Measurements from ENCODE around the gene PRKD2.

The PRKD2 gene

DNA sequence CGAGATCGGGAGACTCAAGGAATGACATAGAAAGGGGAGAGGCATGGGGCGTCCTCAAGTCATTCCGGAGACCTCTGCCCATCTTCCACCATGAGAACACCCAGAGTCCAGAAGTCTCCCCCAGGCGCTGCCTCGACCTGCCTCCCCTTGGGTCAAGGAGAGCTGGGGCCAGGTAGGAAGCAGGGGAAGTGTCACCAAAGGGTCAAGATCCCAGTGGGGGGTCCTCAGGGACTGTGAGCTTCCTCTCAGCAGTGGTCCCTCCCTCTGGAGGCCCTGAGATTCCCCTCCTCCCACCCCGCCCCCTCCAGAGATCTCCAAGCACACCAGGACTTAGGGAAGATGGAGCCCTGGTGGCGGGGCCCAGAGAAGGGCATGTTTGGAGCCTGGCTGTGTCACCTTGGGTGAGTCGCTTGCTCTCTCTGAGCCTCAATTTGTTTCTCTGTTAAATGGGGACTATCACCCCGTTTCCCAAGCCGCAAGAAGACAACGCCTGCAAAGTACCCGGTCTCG, 56.9 kb downstream of the PRKD2 start:
- no peak for DNase-seq

DNA sequence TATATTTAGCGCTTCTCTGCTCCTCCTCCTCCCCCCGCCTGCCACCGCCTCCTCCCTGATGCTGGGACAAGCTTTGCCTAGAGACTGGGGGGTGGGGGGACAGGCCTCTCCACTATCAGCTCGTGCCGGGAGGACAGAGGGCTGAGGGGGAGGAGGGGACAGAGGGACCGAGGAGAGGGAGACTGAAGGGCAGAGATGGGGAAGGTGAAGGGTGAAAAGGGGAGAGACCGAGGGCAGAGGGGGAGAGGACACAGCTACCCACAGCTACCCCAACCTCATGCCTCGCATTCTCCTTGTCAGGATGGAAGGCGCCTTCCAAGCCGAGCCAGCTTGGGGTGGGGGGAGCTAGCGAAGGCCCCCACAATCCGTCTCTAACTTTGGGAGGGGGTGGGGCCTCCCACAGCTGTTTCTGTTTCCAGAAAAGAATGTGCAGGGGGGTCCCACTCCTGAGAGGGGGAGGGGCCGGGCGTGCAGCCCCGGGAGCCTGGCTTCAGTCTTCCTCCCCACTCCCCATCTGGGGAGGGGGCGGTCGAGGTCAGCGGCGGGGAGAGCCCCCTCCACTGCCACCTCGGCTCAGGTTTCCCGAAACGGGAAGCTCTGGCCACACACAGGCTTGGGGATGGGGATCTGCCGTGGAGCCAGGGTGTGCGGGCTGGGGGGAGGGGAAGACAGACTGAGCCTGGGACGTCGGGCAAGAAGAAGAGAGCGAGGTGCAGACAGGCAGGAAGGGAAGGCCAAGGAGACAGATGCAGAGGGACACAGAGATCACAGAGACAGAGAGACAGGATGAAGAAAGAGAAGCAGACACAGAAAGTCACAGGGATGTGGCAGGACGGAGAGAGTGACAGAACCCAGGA, 57.5 kb downstream of the PRKD2 start:
- DNase-seq, result no peak

DNA sequence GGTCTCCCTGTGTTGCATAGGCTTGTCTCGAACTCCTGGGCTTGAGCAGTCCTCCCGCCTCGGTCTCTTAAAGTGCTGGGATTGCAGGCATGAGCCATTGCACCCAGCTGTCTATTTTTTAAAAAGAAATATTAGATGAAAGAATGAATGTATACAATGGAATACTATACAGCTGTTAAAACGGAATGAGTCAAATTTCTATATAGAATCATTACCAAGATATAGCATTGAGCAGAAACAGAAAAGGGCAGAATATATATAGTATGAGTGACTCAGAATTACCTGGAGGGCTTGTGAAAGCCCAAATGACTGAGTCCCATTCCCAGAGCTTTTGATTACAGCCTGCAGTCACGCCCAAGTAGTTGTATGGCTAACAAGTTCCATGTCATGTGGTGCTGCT, 60.4 kb downstream of the PRKD2 start:
- no peak for DNase-seq

DNA sequence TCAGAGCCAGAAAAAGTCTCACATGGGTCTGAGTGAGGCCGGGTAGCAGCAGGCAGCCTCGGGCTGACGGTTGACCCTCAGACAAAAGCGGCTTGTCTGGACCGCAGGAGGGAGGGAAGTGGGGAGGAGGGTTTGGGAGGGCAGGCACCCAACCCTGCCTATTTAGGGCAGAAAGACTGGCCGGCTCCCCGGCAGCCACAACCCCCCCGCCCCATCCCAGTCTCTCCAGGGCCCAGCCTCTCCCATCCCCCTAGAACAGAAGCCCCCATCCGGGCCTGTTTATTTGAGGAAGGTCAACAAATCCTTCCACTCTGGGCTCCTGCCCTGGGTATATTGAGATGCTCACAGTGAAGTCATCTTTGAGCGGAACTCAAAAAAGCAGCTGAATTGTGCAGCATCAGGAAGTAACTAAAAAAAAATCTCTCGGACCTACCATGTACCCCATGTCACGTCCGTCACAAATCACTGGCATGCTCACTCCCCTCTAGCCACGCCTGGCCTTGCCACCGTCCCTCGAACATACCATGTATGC, 62.2 kb downstream of the PRKD2 start:
- no peak for DNase-seq

DNA sequence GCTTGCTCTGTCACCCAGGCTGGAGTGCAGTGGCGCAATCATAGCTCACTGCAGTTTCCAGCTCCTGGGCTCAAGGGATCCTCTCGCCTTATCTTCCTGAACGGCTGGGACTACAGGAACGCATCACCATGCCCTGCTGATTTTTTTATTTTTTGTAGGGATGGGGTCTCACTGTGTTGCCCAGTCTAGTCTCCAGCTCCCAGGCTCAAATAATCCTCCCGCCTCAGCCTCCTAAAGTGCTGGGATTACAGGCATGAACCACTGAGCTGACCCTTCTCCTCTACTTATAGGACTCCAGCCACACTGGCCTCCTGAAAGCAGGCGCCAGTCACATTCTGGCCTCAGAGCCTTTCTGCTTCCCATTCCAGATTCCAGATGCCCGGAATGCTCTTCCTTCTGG, 66.5 kb downstream of the PRKD2 start:
- no peak for DNase-seq

DNA sequence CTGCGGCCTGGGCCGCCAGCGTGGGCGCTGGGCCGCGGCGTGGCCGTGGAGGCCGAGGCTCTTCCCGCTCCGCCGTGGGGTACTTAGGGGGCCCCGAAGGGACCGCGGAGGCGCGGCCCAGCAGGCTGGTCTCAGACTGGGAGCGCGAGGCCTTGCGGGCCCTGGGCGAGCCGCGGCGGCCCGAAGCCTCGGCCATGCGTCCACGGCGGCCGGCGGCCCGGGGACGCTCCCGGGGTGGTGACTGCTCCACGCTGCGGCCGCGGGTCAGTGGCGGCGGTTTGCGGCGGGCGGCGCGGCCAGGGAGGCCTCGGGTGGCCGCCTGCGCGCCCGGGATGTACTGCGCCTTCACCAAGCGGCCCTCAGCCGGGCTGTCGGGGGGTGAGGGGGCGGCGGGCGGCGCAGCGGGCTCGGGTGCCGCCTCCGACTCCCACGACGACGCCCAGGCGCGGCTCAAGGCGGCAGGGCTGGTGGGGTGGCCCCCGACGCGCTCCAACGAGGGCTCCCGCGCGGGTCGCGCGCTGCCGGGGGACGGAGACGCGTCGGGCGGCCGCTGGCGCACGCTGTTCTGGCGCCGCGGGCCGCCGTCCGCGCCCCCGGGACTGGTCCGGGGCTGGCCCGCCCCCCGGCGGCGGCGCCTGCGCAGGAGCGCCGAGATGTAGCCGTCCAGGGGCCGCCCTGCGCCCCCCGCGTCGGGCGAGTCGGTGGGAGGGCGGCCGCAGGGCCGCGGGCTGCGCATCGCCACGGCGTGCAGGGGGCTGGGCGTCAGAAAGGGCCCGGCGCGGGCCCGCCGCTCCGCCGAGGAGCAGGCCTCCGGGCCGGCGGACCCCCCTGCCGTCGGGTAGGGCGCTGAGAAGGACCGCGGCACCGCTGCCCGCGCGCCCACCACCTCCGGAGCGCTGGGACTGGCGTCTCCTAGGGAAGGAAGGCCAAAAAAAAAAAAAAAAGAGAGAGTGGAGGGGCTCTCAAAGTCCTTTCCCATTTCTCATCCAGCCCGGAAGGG, 67.7 kb downstream of the PRKD2 start:
- no peak for DNase-seq

DNA sequence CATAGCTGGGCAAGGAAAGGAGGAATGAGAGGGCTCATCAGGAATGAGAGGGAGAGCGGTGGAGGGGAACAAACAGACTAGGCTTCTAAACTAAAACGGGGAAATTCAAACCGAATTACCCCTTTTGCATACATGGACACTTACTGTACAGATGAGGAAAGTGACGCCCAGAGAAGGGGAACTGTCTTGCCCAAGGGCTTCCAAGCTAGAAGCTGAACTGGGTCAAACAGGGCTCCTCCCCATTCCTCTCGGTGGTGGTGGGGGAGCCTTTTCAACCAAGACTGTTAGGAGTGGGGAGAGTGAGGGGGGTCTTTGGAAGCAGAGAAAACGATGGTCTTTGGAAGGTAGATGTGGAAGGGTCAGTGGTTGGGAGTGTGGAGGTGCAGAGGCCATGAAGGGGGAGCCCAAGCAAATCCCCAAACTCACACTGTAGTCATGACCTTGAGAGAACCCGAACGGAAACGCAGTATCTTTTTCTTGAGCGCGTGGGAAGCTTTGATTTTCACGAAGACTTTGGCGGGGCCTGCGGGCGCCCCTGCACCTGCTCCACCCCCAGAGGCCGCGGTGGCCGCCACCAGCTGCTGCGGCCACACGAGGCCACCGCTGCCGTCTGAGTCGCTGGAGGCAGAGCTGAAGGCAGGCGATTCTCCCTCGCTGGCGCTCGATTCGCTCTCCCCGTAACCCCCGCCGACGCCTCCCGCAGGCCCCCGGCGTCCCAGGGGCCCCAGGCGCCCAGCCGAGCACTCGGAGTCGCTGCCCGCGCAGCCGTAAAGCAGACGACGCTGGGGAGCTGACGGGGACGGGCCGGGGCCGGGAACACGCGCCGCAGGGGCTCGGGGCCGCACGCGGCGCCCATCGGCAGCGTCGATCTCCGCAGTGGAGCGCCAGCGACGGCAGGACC, 68.6 kb downstream of the PRKD2 start:
- no peak for DNase-seq

DNA sequence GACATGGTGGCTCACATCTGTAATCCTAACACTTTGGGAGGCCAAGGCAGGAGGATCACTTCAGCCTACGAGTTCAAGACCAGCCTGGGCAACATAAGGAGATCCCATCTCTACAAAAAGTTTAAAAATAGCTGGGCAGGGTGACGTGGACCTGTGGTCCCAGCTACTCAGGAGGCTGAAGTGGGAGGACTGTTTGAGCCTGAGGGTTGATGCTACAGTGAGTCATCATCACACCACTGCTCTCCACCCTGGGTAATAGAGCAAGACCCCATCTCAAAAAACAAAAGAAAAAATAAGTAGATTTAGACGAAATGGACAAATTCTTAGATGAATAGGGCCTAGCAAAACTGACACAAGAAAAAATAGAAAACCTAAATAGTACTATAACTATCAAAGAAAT, 70.5 kb downstream of the PRKD2 start:
- DNase-seq, result no peak

DNA sequence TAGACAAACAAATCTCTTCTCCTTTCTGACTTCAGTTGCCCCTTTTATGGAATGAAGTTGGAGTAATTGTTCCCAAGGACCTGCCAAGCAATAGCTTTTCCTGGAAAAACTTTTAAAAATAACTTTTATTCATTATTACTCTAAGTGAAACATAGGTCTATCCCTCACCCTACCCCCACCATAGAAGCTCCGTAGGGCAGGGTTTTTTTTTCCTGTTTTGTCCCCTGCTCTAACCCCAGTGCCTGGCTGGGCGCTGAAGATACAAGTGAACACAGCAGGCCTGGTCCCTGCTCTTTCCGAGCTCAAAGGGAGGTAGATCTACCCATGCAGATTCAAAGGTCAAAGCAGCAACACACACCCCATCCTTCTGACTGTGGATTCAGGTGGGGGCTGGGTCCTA, 72.2 kb downstream of the PRKD2 start:
- no peak for DNase-seq

DNA sequence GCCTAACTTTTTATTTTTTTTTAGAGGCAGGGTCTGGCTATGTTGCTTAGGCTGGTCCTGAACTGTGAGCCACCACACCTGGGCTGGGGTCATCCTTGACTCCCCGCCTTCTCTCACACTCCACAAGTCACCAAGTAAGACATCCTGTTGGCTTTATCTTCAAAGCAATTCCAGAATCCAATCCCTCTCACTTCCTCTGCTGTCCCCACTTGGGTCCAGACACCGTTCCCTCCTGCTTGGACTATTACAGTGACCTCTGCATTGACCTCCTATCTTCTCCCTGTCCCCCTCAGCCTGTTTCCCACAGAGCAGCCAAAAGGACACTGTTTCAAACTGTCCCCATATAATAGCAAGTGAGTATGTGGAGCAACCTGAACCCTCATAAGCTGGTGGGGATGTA, 76.3 kb downstream of the PRKD2 start:
- DNase-seq, result no peak

DNA sequence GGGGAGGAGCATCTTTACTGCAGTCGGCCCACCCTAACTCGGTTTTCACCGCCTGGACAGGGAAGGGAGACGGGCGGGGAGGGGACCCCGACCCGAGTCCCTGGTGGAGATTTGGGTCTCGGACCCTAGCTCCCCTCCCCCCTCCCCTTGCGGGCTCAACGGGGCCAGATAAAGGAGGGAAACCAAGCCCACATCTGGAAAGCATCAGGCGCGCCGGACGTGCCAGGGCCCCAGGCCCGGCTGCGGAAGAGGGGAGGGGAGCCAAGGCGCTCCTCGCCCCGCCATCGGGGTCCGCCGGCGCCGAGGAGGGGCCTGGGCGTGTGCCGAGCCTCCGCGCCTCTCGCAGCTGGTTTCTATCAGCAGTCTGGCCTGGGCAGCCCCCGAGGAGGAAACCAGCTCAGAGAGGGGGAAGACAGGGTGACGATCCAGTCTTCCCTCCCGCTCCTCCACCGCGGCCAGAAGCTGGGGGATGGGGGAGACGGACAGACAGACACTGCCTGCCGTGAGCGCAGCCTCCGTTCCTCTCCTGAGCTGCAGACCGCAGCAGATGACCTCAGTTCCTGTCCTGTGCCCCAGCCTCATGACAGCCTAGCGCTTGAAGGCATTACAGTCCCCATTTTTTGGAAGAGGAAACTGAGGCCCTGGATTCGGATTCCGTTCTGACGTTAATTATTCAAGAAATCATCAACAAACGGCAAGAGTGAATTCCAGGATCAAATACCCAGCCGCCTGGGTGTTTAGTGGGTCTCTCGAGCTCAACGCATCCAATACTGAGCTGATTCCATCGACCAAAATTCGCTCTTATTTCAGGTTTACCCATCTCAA, 77.3 kb downstream of the PRKD2 start:
- DNase-seq, result no peak

DNA sequence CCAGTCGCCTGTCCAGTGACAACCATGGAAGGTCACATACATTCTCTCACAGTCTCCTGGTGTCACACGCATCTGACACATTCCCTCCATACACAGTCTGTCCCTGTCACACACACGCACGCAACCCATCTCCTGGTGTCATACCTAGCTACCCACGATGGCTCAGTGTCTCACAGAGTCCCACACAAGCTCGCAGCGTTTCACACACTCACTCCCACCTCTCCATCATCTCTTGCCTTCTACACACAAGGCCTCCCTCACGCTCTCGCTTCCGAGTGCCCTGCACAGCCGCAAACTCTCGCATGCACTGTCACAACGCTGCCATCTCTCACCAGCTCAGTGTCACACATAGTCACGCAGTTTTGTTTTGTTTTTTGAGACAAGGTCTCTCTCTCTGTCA, 79.7 kb downstream of the PRKD2 start:
- no peak for DNase-seq

DNA sequence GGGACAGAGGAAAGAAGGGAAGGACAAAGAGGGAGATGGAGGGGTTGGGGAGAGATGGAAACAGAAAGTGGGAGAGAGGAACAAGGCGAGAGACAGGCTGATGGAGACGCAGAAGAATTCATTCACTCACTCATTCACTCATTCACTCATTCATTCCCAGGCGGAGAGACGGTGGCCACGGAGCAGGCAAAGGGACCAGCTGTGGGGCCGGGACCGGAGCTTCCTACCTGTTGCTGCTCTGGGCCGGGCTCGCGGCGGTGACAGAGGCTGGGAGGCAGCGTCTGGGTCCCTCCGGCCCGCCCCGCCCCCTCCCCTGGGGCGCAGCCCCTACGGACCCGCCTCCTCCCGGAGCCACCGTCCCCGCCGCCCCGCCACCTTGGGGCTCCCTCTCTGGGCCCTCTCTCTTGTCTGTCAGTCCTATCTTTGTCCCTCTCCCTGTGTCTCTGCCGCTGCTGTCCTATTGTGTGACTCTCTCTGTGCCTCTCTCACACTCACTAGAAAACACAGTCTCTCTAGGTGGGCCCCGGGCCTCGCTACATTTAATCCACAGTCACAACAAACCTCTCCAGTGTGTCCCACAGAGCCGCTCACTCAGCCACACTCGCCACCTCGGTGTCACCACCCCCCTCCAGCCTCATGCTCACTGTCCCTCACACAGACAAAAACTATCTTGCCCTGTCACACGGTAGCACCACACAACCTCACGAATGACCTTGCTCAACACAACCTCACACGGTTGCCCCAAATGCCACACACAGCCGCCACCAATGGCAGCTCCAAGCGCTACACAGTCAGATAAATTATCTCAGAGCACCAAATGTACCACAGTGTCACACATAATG, 80.8 kb downstream of the PRKD2 start, which contains the start of gene GNG8:
Gene GNG8 (minus strand): TSS at position 283 of the 842 bp plus-strand sequence. CDS start 1,520 bp downstream, outside the sequence.
- DNase-seq, result no peak

DNA sequence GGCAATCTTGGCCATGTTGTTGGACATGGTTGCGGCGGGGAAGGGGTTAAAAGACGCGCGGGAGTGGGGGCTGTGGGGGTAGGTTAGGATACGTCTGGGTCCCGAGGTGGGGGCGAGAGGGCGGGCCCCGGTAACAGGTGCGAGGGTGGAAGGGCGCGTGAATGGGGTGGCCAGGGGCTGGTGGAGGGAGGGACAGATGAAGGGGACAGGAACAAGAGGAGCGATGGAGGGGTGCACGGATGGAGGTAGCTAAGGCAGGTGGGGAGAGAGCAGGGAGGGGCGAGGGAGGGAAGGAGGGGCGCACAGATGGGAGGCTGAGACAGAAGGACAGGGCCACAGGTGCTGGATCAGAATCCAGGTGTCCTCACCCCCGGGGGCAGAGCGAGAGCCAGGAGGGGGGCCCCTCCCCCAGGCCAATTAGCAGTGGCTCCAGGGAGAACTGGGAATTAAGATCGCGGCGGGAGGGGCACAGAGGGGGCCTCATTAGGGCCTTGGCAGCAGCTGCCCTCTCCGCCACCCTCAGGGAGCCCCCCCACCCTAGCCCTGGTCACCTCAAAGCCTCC, 82.2 kb downstream of the PRKD2 start:
- DNase-seq, result peak; percentile 21

DNA sequence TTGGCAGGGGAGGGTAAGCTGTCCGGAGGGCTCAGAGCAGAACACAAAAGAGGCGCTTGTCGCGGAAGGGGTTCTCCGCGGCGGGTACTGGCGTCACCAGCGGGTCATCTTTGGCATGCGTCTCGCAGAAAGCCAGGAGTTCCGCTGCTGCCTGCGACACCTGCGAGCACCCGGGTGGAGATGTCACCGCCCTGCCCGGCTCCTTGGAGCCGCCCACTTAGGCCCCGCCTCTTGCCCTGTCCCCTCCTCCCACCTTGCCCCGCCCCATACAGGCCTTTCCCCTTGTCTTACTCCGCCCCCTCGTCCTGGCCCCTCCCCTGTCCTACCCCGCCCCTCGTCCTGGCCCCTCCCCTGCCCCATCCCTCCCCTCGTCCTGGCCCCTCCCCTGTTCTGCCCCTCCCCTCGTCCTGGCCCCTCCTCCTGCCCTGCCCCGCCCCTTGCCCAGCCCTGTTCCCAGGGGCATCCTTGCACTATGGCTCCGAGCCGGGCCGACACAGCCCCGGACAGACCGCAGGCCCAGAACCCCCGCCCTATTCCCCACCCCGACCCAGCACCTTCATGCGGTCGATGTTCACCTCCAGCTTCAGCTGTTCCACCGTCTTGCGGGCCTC, 82.8 kb downstream of the PRKD2 start:
- peak; percentile 85 for DNase-seq

DNA sequence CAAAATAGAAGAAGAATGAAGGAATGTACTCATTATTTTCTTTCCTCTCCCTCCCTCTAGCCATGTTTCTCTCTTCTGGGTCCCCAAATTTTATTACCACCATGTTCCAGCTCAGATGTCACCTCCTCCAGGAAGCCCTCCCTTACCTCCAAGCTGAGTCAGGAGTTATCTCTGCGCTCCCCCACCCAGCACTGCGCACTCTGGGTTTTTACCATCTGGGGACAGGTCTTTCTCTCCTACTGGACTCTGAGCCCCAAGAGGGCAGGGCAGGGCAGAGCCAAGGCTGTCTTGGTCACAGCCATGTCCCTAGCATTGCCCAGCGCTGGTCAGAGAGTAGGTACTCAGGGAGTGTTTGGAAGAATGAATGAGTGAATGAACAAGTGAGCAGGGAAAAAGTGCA, 83.8 kb downstream of the PRKD2 start:
- DNase-seq, result no peak

DNA sequence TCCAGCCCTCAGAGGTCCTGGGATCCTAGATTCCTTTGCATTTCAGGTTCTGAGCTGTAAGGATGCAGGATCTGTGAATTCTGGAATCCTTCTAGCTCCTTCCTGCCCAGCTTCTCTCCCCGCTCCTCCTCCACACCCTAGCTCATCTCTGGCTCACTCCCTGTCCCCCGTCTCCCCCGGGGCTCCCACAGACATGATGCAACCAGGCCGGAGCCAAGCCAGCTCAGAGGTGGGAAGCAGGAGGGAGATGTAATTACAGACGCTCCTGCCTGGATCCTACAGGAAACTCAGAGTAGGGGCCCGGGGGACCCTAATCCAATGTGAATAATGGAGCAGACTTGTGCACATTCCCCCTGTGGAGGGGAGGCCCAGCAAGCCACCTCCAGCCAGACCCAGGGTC, 85.4 kb downstream of the PRKD2 start:
- no peak for DNase-seq

DNA sequence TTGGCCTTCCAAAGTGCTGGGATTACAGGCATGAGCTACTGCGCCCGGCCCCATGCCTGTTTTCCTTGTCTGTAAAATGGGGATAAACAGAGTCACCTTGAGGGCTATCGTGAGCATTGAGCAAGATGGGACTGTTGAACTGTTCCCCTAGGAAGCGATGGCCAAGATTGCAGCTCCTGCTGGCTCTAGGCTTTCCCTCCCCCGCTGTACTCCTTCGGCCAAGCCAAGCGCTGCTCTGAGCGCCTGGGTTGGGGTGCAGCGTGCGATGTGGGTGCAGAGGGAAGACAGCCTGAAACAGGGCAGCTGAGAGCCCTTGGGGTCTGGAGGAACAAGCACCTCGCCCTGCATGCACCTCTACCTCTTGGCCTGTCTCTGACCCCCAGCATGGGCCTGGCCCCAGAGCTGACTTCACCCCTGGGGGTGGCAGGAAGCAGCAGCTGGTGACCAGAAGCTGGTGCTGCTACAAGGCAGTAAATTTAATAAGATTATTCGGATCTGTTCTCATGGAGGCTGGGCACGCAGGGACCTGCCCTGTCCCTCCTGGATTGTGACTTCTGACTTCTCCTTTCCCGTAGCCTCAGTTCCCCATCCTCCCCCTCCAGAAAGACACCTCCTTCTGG, 86.2 kb downstream of the PRKD2 start:
- DNase-seq, result no peak

DNA sequence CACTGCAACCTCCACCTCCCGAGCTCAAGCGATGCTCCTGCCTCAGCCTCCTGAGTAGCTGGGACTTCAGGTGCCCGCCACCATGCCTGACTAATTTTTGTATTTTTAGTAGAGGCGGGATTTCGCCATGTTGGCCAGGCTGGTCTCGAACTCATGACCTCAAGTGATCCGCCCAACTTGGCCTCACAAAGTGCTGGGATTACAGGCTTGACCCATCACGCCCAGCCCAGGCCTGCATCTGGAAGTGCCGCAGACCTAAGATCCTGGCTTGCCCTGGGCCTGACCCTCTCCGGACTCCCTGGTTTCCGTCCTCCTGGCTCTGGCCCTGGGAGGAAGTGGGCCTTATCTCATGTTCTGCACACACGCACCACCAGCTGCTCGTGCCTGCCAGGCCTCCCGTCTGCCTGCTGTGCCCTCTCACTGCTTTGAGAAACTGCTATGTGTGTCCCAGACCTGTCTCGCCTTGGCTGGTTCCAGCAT, 87.3 kb downstream of the PRKD2 start:
- no peak for DNase-seq
